ENCODE data around the gene MEGF6. TPM values are rescaled to one million over a fixed set of nuclear protein-coding genes. Genes with fewer than 3 reads are reported as not detected.

MEGF6 gene
- total RNA-seq, 1 experiment from 2014 or later, result 21.3 TPM

- H4K5ac ChIP-seq (ENCODE audit: insufficient read length, low read depth, low read length), result no peak overlapping the region
- H3K9me3 ChIP-seq (ENCODE audit: control insufficient read depth, low read depth, low read length), result no peaks in the 10 kb centered on the region
- peaks cover 0 to 4% of the 10 kb centered on the region in 2 experiments; a peak in 1 of 4 replicates for H3K4me1 Mint-ChIP-seq
- no peak overlapping the region for H2AFZ ChIP-seq (ENCODE audit: low read length)
- no peak for TF ChIP-seq CTCF (conservative IDR thresholded peaks at IDR 0.05)
- no peak overlapping the region for H2BK12ac ChIP-seq (ENCODE audit: insufficient read length, low read depth, low read length)
- no peaks in the 10 kb centered on the region for H3K27me3 ChIP-seq (ENCODE audit: insufficient read depth, low read length)
- no peak overlapping the region for H4K8ac ChIP-seq (replicated peaks; ENCODE audit: insufficient read length, low read depth, low read length)
- DNase-seq, result no peak
- no peak overlapping the region for H3K4me3 Mint-ChIP-seq
- H3K27ac Mint-ChIP-seq, result no peak overlapping the region; a peak in 1 of 7 replicates
- no peak overlapping the region for H3K18ac ChIP-seq (ENCODE audit: insufficient read length, low read depth, low read length)
- no peak overlapping the region for H3K23ac ChIP-seq (ENCODE audit: insufficient read length, low read depth, low read length)
- H4K91ac ChIP-seq (ENCODE audit: insufficient read length, low read depth, low read length), result no peak overlapping the region
- no peak overlapping the region for H3K14ac ChIP-seq (ENCODE audit: insufficient read depth, low read length)
- no peaks in the 10 kb centered on the region for H3K4me1 ChIP-seq (ENCODE audit: insufficient read depth, low read length)
- peaks cover 5 to 7% (median 6%) of the 10 kb centered on the region in 3 experiments; a peak in 5 of 7 replicates for H3K36me3 Mint-ChIP-seq (ENCODE audit: insufficient read depth in 1 of 3, low read depth in 3 of 3)
- H2BK5ac ChIP-seq (ENCODE audit: insufficient read length, low read length), result no peak overlapping the region
- peaks cover 0 to 4% of the 10 kb centered on the region in 2 experiments; a peak in 1 of 5 replicates for H3K9me3 Mint-ChIP-seq
- H4K20me1 ChIP-seq (ENCODE audit: control insufficient read depth, insufficient read depth, insufficient read length), result no peaks in the 10 kb centered on the region
- no peak overlapping the region for H3K4ac ChIP-seq (ENCODE audit: low read depth, low read length)
- no CpG with 5 or more reads among the region's 19 CpGs for WGBS (ENCODE audit: extremely low coverage, insufficient read length, low lambda C conversion rate)
- no peaks in the 10 kb centered on the region; the same call in 1 of the 2 replicates for H3K27me3 Mint-ChIP-seq (ENCODE audit: low read depth)
- H2AK5ac ChIP-seq (ENCODE audit: insufficient read length, low read length), result no peak overlapping the region
- no peak overlapping the region for H3K56ac ChIP-seq (ENCODE audit: insufficient read length, low read depth, low read length)
- no peak overlapping the region for H3K9ac ChIP-seq (ENCODE audit: extremely low read depth, insufficient read length, low read length)
- no peaks in the 10 kb centered on the region for H3K79me2 ChIP-seq (ENCODE audit: insufficient read depth, low read length)
- no peak overlapping the region for H2BK20ac ChIP-seq (ENCODE audit: low read depth, low read length, poor library complexity, severe bottlenecking)
- no peak overlapping the region for H3T11ph ChIP-seq (ENCODE audit: low read length)
- no peaks in the 10 kb centered on the region for H3K79me1 ChIP-seq (ENCODE audit: insufficient read depth, low read depth, low read length, poor library complexity, severe bottlenecking)
- H3K23me2 ChIP-seq (ENCODE audit: insufficient read length, low read depth, low read length, poor library complexity, severe bottlenecking), result no peaks in the 10 kb centered on the region
- H3K4me2 ChIP-seq (ENCODE audit: insufficient read depth, insufficient read length, low read length), result no peak overlapping the region
- no peak overlapping the region for H2BK120ac ChIP-seq (ENCODE audit: low read depth, low read length, poor library complexity, severe bottlenecking)
- H2BK15ac ChIP-seq (ENCODE audit: low read depth, low read length), result no peak overlapping the region
- no peak overlapping the region for H3K27ac ChIP-seq (ENCODE audit: insufficient read length, low read depth, low read length)
These were observed 32.4 kb downstream of the MEGF6 start for GRCh38 chr1:3578906-3579305.
